Liver (tissue), 9 donors: ENCODE results near the gene PRPF31. TPM values are rescaled to one million over a fixed set of nuclear protein-coding genes. Genes with fewer than 3 reads are reported as not detected.

ENCODE experiments used
- DNase-seq: peaks from one replicate; pipeline ENCODE4 v3.0.0-alpha.2; 2017; ENCODE audit warnings: low spot score
- H3K27ac ChIP-seq, 2 donors: one replicate each; pipeline ENCODE4 v1.7.0; 2013; ENCODE audit warnings: inconsistent platforms in 2 of 2, low read length in 2 of 2, control low read depth in 1 of 2, low read depth in 1 of 2, mild to moderate bottlenecking in 1 of 2
- H3K27me3 ChIP-seq, 4 donors: one replicate each; pipeline versions ENCODE4 v1.6.1 to v1.7.0; 2013; ENCODE audit warnings: low read length in 3 of 4, inconsistent platforms in 1 of 4, mild to moderate bottlenecking in 1 of 4, moderate library complexity in 1 of 4; ENCODE audit not compliant: control insufficient read depth in 4 of 4, insufficient read depth in 4 of 4
- H3K36me3 ChIP-seq, 4 donors: one replicate each; pipeline versions ENCODE4 v1.6.1 to v1.7.0; 2013; ENCODE audit warnings: low read length in 3 of 4, mild to moderate bottlenecking in 3 of 4, low read depth in 1 of 4, moderate library complexity in 1 of 4; ENCODE audit not compliant: control insufficient read depth in 4 of 4, insufficient read depth in 3 of 4
- H3K4me1 ChIP-seq, 4 donors: one replicate each; pipeline versions ENCODE4 v1.6.1 to v1.7.0; 2013; ENCODE audit warnings: low read length in 3 of 4, mild to moderate bottlenecking in 3 of 4, moderate library complexity in 1 of 4; ENCODE audit not compliant: control insufficient read depth in 4 of 4, insufficient read depth in 4 of 4
- H3K4me3 ChIP-seq, 3 donors: one replicate each; pipeline versions ENCODE4 v1.6.1 to v1.7.0; 2013; ENCODE audit warnings: low read length in 3 of 3, control low read depth in 1 of 3, low read depth in 1 of 3, mild to moderate bottlenecking in 1 of 3
- H3K9ac ChIP-seq, 2 donors: one replicate each; pipeline ENCODE4 v1.7.0; 2013; ENCODE audit warnings: low read length in 2 of 2, mild to moderate bottlenecking in 2 of 2, moderate library complexity in 2 of 2, control low read depth in 1 of 2, low read depth in 1 of 2
- H3K9me3 ChIP-seq, 4 donors: one replicate each; pipeline versions ENCODE4 v1.6.1 to v1.7.0; 2013; ENCODE audit warnings: low read length in 3 of 4; ENCODE audit not compliant: control insufficient read depth in 4 of 4
- ATF3 ChIP-seq: IDR thresholded peaks from 2 replicates; pipeline ENCODE4 v1.6.1; 2016; ENCODE audit warnings: antibody characterized with exemption
- EGR1 ChIP-seq, 2 donors: IDR thresholded peaks; 2 replicates each; pipeline ENCODE4 v1.6.1; 2016 to 2018; ENCODE audit warnings: antibody characterized with exemption in 2 of 2, low read depth in 2 of 2
- FOXA1 ChIP-seq: IDR thresholded peaks from 2 replicates; pipeline ENCODE4 v1.6.1; 2016; ENCODE audit warnings: antibody characterized with exemption
- FOXA2 ChIP-seq: IDR thresholded peaks from 2 replicates; pipeline ENCODE4 v1.6.1; 2016; ENCODE audit warnings: antibody characterized with exemption
- GABPA ChIP-seq, 2 donors: IDR thresholded peaks in 1 of 2; conservative IDR thresholded peaks in 1 of 2; 2 replicates each; pipeline ENCODE4 v1.6.1; 2016; ENCODE audit warnings: antibody characterized with exemption in 2 of 2, mild to moderate bottlenecking in 1 of 2, moderate library complexity in 1 of 2
- HNF4G ChIP-seq: IDR thresholded peaks from 2 replicates; pipeline ENCODE4 v1.6.1; 2016; ENCODE audit warnings: antibody characterized with exemption
- JUND ChIP-seq, 2 donors: IDR thresholded peaks; 2 replicates each; pipeline ENCODE4 v1.6.1; 2016; ENCODE audit warnings: antibody characterized with exemption in 2 of 2
- MAX ChIP-seq: IDR thresholded peaks from 2 replicates; pipeline ENCODE4 v1.6.1; 2016; ENCODE audit warnings: antibody characterized with exemption
- NR2F2 ChIP-seq: IDR thresholded peaks from 2 replicates; pipeline ENCODE4 v1.6.1; 2016; ENCODE audit warnings: antibody characterized with exemption
- RXRA ChIP-seq, 2 donors: IDR thresholded peaks; 2 replicates each; pipeline ENCODE4 v1.6.1; 2017 to 2018; ENCODE audit warnings: antibody characterized with exemption in 2 of 2, mild to moderate bottlenecking in 1 of 2
- SP1 ChIP-seq: IDR thresholded peaks from 2 replicates; pipeline ENCODE4 v1.6.1; 2018; ENCODE audit warnings: antibody characterized with exemption, mild to moderate bottlenecking
- TAF1 ChIP-seq: conservative IDR thresholded peaks from 2 replicates; pipeline ENCODE4 v1.6.1; 2016; ENCODE audit warnings: antibody characterized with exemption, mild to moderate bottlenecking
- WGBS: extraction: QIAGEN DNeasy Blood & Tissue Kit; methylation state at CpG from one replicate; pipeline ENCODE4 v1.1.7; 2013; 5-methylcytosine and 5-hydroxymethylcytosine counted together
- polyA plus RNA-seq, 2 donors: library from polyadenylated mRNA; stranded (reverse) in 1 of 2; unstranded in 1 of 2; fragments of 200-250 nt in 1 of 2; fragments of >200 nt in 1 of 2; fragmentation: Nextera tagmentation in 1 of 2; extraction: Ambion mirVana in 1 of 2; gene quantifications; one replicate each; pipeline versions ENCODE4 v1.2.1 to v1.2.3, GENCODE V29; 2013 to 2015
- total RNA-seq, 2 donors: library from RNA; depleted of rRNA; stranded (reverse); fragments of >200 nt; gene quantifications; one replicate each; pipeline ENCODE4 v1.2.3, GENCODE V29; 2014
- TF ChIP-seq, protein P1 (sequence below): fragments of 150-350 bp; IDR thresholded peaks from 2 replicates; pipeline ENCODE4 v1.5.1; 2017; ENCODE audit warnings: improper control_type of control experiment, low read depth, low read length; ENCODE audit not compliant: missing input control
- TF ChIP-seq, protein P2 (sequence below): IDR thresholded peaks from 2 replicates; pipeline ENCODE4 v1.6.1; 2016; ENCODE audit warnings: antibody characterized with exemption, mild to moderate bottlenecking
- TF ChIP-seq, protein P3 (sequence below): IDR thresholded peaks from 2 replicates; pipeline ENCODE4 v1.6.1; 2016; ENCODE audit warnings: antibody characterized with exemption
- donor health status: healthy.
- donor health status: healthy.
- donor health status: healthy.
- donor health status: healthy.
- donor health status: healthy.

Gene PRPF31
- total and polyA plus RNA-seq, 4 donors: 23.8 to 33.0 (median 28.7) TPM

DNA sequence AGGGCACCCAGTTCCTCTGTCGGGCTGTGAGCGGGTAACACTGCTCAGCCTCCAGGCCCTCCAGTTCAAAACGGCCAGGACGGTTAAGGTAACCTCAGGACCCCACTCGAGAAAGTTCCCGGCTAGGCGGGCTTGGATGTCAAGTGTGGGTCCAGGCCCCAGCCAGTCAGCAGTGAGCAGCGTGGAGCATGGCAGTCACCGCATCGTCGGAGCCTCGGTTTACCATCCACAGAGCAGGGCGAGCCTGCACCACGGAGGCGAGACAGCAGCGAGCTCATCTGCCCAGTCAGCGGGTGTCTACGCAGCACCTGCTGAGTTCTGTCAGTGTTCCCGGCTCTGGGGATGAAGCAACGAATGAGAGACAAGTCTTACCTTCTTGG, 14.1 kb downstream of the PRPF31 start:
- Histone ChIP-seq H3K4me3 (no peak overlapping the region), H3K9ac (no peak overlapping the region), H3K36me3 (peaks cover 7 to 65% (median 27%) of the 10 kb centered on the region in 4 donors), H3K27ac (no peak overlapping the region), H3K4me1 (no peaks in the 10 kb centered on the region), H3K9me3 (no peaks in the 10 kb centered on the region), H3K27me3 (no peaks in the 10 kb centered on the region)
- WGBS: 98% methylated on average over 20 of the region's 20 CpGs
- no peak for DNase-seq
- TF ChIP-seq FOXA1 (no peak), FOXA2 (no peak), HNF4G (no peak), TAF1 (no peak), NR2F2 (no peak), EGR1 (IDR thresholded peaks at IDR 0.05; ENCODE audit: low read depth in 2 of 2) (no peak), MAX (no peak), GABPA (IDR thresholded peaks at IDR 0.05 in 1 of 2, conservative IDR thresholded peaks at IDR 0.05 in 1 of 2) (no peak)
- TF ChIP-seq, protein P1, sequence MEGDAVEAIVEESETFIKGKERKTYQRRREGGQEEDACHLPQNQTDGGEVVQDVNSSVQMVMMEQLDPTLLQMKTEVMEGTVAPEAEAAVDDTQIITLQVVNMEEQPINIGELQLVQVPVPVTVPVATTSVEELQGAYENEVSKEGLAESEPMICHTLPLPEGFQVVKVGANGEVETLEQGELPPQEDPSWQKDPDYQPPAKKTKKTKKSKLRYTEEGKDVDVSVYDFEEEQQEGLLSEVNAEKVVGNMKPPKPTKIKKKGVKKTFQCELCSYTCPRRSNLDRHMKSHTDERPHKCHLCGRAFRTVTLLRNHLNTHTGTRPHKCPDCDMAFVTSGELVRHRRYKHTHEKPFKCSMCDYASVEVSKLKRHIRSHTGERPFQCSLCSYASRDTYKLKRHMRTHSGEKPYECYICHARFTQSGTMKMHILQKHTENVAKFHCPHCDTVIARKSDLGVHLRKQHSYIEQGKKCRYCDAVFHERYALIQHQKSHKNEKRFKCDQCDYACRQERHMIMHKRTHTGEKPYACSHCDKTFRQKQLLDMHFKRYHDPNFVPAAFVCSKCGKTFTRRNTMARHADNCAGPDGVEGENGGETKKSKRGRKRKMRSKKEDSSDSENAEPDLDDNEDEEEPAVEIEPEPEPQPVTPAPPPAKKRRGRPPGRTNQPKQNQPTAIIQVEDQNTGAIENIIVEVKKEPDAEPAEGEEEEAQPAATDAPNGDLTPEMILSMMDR: no peak

- DNase-seq: peak; percentile 86
Measured at GRCh38 chr19:54133312-54133956, 17.9 kb downstream of the PRPF31 start.

More at GRCh38 chr19:54133312-54133956, 17.9 kb downstream of the PRPF31 start:
- H3K4me1 ChIP-seq: peaks cover 1 to 16% (median 10%) of the 10 kb centered on the region in 4 donors
- H3K9me3 ChIP-seq: no peaks in the 10 kb centered on the region
- no peaks in the 10 kb centered on the region for H3K27me3 ChIP-seq
- WGBS: 89% methylated on average over 10 of the region's 10 CpGs
- no peak for TF ChIP-seq FOXA1
- no peak for TF ChIP-seq SP1
- no peak for TF ChIP-seq HNF4G
- no peak for TF ChIP-seq ATF3
- TF ChIP-seq NR2F2: no peak
- TF ChIP-seq RXRA (IDR thresholded peaks at IDR 0.05): no peak
- no peak for TF ChIP-seq MAX
- no peak for TF ChIP-seq EGR1 (IDR thresholded peaks at IDR 0.05; ENCODE audit: low read depth in 2 of 2)
- no peak for TF ChIP-seq JUND (IDR thresholded peaks at IDR 0.05)
- TF ChIP-seq, protein P2, sequence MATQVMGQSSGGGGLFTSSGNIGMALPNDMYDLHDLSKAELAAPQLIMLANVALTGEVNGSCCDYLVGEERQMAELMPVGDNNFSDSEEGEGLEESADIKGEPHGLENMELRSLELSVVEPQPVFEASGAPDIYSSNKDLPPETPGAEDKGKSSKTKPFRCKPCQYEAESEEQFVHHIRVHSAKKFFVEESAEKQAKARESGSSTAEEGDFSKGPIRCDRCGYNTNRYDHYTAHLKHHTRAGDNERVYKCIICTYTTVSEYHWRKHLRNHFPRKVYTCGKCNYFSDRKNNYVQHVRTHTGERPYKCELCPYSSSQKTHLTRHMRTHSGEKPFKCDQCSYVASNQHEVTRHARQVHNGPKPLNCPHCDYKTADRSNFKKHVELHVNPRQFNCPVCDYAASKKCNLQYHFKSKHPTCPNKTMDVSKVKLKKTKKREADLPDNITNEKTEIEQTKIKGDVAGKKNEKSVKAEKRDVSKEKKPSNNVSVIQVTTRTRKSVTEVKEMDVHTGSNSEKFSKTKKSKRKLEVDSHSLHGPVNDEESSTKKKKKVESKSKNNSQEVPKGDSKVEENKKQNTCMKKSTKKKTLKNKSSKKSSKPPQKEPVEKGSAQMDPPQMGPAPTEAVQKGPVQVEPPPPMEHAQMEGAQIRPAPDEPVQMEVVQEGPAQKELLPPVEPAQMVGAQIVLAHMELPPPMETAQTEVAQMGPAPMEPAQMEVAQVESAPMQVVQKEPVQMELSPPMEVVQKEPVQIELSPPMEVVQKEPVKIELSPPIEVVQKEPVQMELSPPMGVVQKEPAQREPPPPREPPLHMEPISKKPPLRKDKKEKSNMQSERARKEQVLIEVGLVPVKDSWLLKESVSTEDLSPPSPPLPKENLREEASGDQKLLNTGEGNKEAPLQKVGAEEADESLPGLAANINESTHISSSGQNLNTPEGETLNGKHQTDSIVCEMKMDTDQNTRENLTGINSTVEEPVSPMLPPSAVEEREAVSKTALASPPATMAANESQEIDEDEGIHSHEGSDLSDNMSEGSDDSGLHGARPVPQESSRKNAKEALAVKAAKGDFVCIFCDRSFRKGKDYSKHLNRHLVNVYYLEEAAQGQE: no peak
- TF ChIP-seq, protein P3, sequence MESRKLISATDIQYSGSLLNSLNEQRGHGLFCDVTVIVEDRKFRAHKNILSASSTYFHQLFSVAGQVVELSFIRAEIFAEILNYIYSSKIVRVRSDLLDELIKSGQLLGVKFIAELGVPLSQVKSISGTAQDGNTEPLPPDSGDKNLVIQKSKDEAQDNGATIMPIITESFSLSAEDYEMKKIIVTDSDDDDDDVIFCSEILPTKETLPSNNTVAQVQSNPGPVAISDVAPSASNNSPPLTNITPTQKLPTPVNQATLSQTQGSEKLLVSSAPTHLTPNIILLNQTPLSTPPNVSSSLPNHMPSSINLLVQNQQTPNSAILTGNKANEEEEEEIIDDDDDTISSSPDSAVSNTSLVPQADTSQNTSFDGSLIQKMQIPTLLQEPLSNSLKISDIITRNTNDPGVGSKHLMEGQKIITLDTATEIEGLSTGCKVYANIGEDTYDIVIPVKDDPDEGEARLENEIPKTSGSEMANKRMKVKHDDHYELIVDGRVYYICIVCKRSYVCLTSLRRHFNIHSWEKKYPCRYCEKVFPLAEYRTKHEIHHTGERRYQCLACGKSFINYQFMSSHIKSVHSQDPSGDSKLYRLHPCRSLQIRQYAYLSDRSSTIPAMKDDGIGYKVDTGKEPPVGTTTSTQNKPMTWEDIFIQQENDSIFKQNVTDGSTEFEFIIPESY: no peak
- H3K27ac ChIP-seq: no peak overlapping the region
- H3K36me3 ChIP-seq: peaks cover 4 to 31% (median 12%) of the 10 kb centered on the region in 4 donors
- H3K4me3 ChIP-seq: no peak overlapping the region
- no peak overlapping the region for H3K9ac ChIP-seq
